ENCODE measurements around the gene ACTL8.

- TF ChIP-seq CTCF (conservative IDR thresholded peaks at IDR 0.05; ENCODE audit: low read depth in 2 of 2) (no peak), POLR2AphosphoS5 (IDR thresholded peaks at IDR 0.05; ENCODE audit: low read depth) (no peak), CREB1 (CRISPR knock-in tag; IDR thresholded peaks at IDR 0.05; ENCODE audit: low read depth) (no peak)
Observed at GRCh38 chr1:17874710-17875109, 119.6 kb downstream of the ACTL8 start.
